ENCODE measurements around the gene KLHL26. TPM values are rescaled to one million over a fixed set of nuclear protein-coding genes. Genes with fewer than 3 reads are reported as not detected.

Gene KLHL26
- total and polyA plus RNA-seq, 9 of the 15 experiments (the other 6 are each of a cell fraction or from before 2014, with no cell fraction given): 0.13 to 13.3 (median 1.4) TPM

DNA sequence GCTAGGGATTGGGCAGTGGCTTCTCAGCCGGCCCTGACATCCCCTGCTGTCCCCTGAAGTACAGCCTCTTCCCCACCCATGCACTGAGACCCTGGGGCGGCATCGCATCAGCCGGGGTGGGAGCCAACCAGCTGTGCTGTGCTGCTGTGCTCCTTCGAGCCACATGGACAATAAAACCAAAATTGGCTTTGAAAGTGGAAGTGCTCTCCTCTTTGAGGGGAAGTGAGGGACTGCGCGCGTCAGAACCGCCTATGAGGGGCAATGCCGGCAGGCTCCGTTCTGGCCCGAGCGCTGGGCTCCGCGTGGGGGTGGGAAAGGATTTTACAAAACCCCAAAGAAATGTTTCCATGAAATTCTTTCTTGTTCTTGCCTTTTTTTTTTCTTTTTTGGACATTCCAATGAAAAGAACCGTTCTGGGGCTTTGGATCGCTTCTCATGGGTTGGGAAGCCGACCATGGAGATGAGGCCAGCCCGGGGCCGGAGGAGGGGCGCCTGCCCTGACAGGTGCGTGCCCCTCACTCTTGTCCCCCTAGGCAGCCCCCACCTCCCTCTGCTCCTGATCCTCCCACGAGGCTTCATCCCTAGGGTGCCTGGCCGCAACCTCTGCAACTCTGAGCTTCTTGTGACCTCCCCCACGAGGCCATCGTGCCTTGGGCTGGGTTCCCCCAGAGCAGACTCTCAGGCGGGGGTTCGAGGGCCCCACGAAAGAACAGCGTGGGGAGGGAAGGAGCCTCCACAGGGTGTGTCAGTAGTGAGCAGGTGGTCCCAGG, 22.6 kb downstream of the KLHL26 start:
- peak; percentile 18; the same call in 1 of the 3 replicates for ATAC-seq
- intact Hi-C loops (cut with micrococcal nuclease): no loop called here
- no peaks in the 10 kb centered on the region for H3K9me3 ChIP-seq (replicated peaks; ENCODE audit: control insufficient read depth, insufficient read depth, low read depth, low read length)
- ChIA-PET POLR2A (interaction anchor here (0.5 kb wide), 1 partner anchor 23 kb away, joined by 4 read pairs; no protein-coding TSS in a partner anchor), CTCF (ENCODE audit: low intra/inter-chr PET ratio) (no interaction called here)
- no TSS peak for BruUV-seq (replicated peaks)
- no peaks in the 10 kb centered on the region for H3K79me2 ChIP-seq (ENCODE audit: control insufficient read depth, insufficient read depth, low read length)
- TF ChIP-seq SPI1 (IDR thresholded peaks at IDR 0.05; ENCODE audit: borderline replicate concordance, low read depth, low read length) (peak; percentile 54; the same call in 1 of the 2 replicates), KHSRP (IDR thresholded peaks at IDR 0.05) (no peak), ZFP1 (CRISPR knock-in tag; IDR thresholded peaks at IDR 0.05) (no peak), DNMT1 (IDR thresholded peaks at IDR 0.05) (no peak), ZFPM2 (CRISPR knock-in tag; IDR thresholded peaks at IDR 0.05) (no peak), CCNT2 (IDR thresholded peaks at IDR 0.05; ENCODE audit: borderline replicate concordance, extremely low read depth, insufficient read length, low read depth, low read length) (no peak)
- TF ChIP-seq, protein P1, sequence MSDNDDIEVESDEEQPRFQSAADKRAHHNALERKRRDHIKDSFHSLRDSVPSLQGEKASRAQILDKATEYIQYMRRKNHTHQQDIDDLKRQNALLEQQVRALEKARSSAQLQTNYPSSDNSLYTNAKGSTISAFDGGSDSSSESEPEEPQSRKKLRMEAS (CRISPR knock-in tag; IDR thresholded peaks at IDR 0.05): peak; percentile 24; the same call in 1 of the 2 replicates
- TF ChIP-seq, protein P2, sequence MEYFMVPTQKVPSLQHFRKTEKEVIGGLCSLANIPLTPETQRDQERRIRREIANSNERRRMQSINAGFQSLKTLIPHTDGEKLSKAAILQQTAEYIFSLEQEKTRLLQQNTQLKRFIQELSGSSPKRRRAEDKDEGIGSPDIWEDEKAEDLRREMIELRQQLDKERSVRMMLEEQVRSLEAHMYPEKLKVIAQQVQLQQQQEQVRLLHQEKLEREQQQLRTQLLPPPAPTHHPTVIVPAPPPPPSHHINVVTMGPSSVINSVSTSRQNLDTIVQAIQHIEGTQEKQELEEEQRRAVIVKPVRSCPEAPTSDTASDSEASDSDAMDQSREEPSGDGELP (CRISPR knock-in tag; IDR thresholded peaks at IDR 0.05; ENCODE audit: borderline replicate concordance): peak; percentile 41; the same call in 1 of the 2 replicates
- no peak for DNase-seq (ENCODE audit: extremely low read depth in 1 of 4, low spot score in 3 of 4)
- H3K4me3 ChIP-seq: no peak overlapping the region
- peak overlapping the region in 1 of 2 experiments; percentile 80; a peak in 2 of 4 replicates for H3K9ac ChIP-seq (ENCODE audit: insufficient read depth in 1 of 2, low read depth in 2 of 2, low read length in 2 of 2)
- FAIRE-seq: no peak
- WGBS (ENCODE audit: insufficient coverage, low coverage, missing lambda C conversion rate): 45% methylated on average over 24 of the region's 30 CpGs
- peaks cover 7 to 58% of the 10 kb centered on the region in 2 experiments; a peak in 4 of 5 replicates for H3K4me1 ChIP-seq (replicated peaks in 1 of 2; ENCODE audit: control insufficient read depth in 2 of 2, insufficient read depth in 2 of 2, low read length in 2 of 2)
- H3K9me1 ChIP-seq (ENCODE audit: control insufficient read depth, insufficient read depth, low read length): no peaks in the 10 kb centered on the region
- H3K4me2 ChIP-seq (ENCODE audit: insufficient read depth, low read length): no peak overlapping the region
- H3K27ac ChIP-seq (ENCODE audit: extremely low read depth, low read depth, low read length): no peak overlapping the region
- H4K20me1 ChIP-seq (replicated peaks; ENCODE audit: control insufficient read depth, insufficient read depth, low read length): peaks cover 43% of the 10 kb centered on the region; the same call in 1 of the 2 replicates
- H3K36me3 ChIP-seq (ENCODE audit: control insufficient read depth, insufficient read depth, low read length): no peaks in the 10 kb centered on the region; the same call in 2 of the 3 replicates
- H2AFZ ChIP-seq (ENCODE audit: low read depth, low read length): no peak overlapping the region
- H3K27me3 ChIP-seq (ENCODE audit: control insufficient read depth in 2 of 2, insufficient read depth in 2 of 2, low read length in 2 of 2): no peaks in the 10 kb centered on the region
- in situ Hi-C loops (cut with MboI): no loop called here
